Measurements from ENCODE around the gene SND1.

- TF ChIP-seq CEBPB (IDR thresholded peaks at IDR 0.05; ENCODE audit: low read depth, low read length): no peak
- TF ChIP-seq CTCF (conservative IDR thresholded peaks at IDR 0.05; ENCODE audit: low read depth, low read length): no peak
These were observed 164.6 kb downstream of the SND1 start for GRCh38 chr7:127816354-127817190.
